GM12865 (cell line): Measurements from ENCODE around the gene PCDHB15.

ENCODE experiments used
- DNase-seq: peaks from one replicate; pipeline ENCODE4 v3.0.0; 2010; ENCODE audit warnings: low read depth
- H3K4me3 ChIP-seq: 2 replicates; pipeline ENCODE4 v1.5.1; 2011; ENCODE audit warnings: mild to moderate bottlenecking, low read depth, low read length, control low read depth
- TF ChIP-seq, protein P1 (sequence below): IDR thresholded peaks from 2 replicates; pipeline ENCODE4 v1.5.1; 2011; ENCODE audit warnings: low read length, control low read depth, low read depth, inconsistent platforms; ENCODE audit not compliant: insufficient read depth; ENCODE audit errors: missing control alignments

The PCDHB15 gene

DNA sequence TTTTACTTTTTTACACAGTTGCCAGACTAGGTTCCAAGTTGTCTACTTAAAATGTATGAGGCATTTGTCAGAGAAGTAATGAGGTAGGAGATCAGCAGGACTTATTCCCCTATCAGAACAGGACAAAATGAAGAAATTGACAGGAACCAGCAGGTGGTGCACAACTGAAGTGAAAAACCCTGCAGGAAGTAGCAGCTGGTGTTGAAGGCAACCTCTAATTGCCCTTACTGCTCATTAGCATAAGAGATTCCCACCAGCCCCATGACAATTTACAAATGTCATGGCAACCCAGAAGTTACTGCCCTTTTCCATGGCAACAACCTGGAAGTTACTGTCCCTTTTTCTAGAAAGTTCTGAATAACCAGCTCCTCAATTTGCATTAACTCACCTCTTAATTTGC lies 5.4 kb downstream of the PCDHB15 start:
- TF ChIP-seq, protein P1, sequence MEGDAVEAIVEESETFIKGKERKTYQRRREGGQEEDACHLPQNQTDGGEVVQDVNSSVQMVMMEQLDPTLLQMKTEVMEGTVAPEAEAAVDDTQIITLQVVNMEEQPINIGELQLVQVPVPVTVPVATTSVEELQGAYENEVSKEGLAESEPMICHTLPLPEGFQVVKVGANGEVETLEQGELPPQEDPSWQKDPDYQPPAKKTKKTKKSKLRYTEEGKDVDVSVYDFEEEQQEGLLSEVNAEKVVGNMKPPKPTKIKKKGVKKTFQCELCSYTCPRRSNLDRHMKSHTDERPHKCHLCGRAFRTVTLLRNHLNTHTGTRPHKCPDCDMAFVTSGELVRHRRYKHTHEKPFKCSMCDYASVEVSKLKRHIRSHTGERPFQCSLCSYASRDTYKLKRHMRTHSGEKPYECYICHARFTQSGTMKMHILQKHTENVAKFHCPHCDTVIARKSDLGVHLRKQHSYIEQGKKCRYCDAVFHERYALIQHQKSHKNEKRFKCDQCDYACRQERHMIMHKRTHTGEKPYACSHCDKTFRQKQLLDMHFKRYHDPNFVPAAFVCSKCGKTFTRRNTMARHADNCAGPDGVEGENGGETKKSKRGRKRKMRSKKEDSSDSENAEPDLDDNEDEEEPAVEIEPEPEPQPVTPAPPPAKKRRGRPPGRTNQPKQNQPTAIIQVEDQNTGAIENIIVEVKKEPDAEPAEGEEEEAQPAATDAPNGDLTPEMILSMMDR, result no peak
- no peak overlapping the region for H3K4me3 ChIP-seq
- no peak for DNase-seq

GRCh38 chr5:141258464-141258863 lies 13.3 kb downstream of the PCDHB15 start:
- no peak for DNase-seq
- TF ChIP-seq, protein P1, result no peak
- H3K4me3 ChIP-seq, result no peak overlapping the region

GRCh38 chr5:141258948-141259347 lies 13.8 kb downstream of the PCDHB15 start:
- H3K4me3 ChIP-seq, result no peak overlapping the region
- DNase-seq, result no peak
- TF ChIP-seq, protein P1, result no peak

- H3K4me3 ChIP-seq, result no peak overlapping the region
- no peak for DNase-seq
- TF ChIP-seq, protein P1, result no peak
Observed at GRCh38 chr5:141260458-141261237, 15.5 kb downstream of the PCDHB15 start.

- DNase-seq, result no peak
- TF ChIP-seq, protein P1, result no peak
Observed at GRCh38 chr5:141261238-141261546, 16.0 kb downstream of the PCDHB15 start.

GRCh38 chr5:141269195-141269594 lies 24.0 kb downstream of the PCDHB15 start:
- H3K4me3 ChIP-seq, result no peak overlapping the region
- TF ChIP-seq, protein P1, result no peak
- no peak for DNase-seq

More at GRCh38 chr5:141261238-141261546, 16.0 kb downstream of the PCDHB15 start:
- H3K4me3 ChIP-seq, result no peak overlapping the region

- no peak overlapping the region for H3K4me3 ChIP-seq
- TF ChIP-seq, protein P1, result no peak
- no peak for DNase-seq
Observed at GRCh38 chr5:141272906-141273305, 27.7 kb downstream of the PCDHB15 start.
